ENCODE measurements around the gene TEF.

TEF gene

DNA sequence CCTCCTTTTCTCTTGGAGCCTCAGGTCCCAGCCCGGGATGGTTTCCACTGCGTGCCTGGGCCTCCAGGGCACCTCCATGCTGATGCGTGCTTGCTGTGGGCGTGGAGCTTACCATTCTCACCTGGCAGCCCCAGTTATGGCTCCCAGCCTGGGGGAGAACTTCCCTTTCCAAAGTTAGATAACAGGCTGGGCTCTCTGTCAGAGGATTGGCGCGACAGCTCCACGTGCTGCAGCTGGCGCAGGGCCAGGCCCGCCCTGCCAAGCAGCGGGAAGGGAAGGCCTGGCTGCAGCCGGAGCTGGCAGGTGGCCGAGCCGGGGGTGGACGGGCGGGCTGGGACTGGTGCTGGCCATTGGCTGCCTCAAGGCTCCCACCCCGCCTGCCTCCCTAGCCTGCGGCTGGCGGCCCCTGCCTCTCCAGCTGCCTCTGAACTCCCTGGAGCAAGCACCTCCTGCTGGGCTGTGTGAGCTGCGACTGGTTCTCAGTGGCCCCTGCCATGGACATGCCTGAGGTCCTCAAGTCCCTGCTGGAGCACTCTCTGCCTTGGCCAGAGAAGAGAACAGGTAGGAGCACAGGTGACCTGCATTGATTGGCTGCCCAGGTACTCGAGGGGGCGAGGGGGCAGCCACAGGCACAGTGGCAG, 14.6 kb upstream of the TEF start:
- DNase-seq (ENCODE audit: insufficient read length, low spot score) = no peak
- FAIRE-seq = no peak
- TF ChIP-seq, protein P1, sequence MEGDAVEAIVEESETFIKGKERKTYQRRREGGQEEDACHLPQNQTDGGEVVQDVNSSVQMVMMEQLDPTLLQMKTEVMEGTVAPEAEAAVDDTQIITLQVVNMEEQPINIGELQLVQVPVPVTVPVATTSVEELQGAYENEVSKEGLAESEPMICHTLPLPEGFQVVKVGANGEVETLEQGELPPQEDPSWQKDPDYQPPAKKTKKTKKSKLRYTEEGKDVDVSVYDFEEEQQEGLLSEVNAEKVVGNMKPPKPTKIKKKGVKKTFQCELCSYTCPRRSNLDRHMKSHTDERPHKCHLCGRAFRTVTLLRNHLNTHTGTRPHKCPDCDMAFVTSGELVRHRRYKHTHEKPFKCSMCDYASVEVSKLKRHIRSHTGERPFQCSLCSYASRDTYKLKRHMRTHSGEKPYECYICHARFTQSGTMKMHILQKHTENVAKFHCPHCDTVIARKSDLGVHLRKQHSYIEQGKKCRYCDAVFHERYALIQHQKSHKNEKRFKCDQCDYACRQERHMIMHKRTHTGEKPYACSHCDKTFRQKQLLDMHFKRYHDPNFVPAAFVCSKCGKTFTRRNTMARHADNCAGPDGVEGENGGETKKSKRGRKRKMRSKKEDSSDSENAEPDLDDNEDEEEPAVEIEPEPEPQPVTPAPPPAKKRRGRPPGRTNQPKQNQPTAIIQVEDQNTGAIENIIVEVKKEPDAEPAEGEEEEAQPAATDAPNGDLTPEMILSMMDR (IDR thresholded peaks at IDR 0.05; ENCODE audit: insufficient read depth, missing control alignments) = peak; percentile 31

DNA sequence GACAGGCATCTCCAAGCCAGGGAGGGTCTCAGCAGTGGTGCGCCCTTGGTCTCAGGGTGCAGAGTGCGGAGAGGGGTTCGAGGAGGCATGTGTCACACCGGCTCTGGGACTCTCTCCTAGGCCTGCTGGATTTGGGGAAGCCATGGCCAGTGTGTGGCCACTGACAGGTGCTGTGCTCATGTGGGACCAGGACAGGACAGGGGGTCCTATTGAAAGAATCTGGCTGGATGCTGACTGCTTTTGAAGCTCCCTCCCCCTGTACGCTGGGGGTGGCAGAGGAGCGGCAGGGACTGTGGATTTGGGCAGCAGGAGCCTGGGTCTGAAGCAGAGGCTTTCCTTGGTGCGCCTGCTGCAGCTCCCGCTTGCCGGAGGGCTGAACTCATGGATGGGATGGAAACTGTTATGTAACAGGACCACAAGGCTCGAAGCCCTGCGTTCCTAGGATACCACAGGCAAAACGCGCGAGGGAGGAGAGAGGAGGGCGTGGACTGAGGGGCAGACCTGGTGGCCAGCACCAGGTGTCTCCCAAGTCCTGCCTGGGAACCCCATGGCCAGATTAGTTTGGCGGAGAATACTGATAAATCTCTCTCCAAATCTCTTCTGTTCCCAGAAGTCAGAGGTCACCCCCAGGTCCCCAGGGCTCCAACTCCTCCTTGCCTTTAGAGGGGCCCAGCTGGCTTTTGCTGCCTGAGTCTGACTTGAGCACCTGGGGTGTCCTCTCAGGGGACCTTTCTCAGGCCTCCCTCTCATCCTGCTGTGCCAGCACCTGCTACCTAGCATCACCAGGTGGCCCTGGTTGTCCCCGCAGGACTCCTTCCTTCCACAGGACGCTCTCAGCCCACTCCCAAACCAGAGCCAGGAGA, 13.8 kb upstream of the TEF start:
- TF ChIP-seq, protein P1 (IDR thresholded peaks at IDR 0.05; ENCODE audit: insufficient read depth, missing control alignments) = no peak
- FAIRE-seq = no peak
- DNase-seq (ENCODE audit: insufficient read length, low spot score) = no peak

DNA sequence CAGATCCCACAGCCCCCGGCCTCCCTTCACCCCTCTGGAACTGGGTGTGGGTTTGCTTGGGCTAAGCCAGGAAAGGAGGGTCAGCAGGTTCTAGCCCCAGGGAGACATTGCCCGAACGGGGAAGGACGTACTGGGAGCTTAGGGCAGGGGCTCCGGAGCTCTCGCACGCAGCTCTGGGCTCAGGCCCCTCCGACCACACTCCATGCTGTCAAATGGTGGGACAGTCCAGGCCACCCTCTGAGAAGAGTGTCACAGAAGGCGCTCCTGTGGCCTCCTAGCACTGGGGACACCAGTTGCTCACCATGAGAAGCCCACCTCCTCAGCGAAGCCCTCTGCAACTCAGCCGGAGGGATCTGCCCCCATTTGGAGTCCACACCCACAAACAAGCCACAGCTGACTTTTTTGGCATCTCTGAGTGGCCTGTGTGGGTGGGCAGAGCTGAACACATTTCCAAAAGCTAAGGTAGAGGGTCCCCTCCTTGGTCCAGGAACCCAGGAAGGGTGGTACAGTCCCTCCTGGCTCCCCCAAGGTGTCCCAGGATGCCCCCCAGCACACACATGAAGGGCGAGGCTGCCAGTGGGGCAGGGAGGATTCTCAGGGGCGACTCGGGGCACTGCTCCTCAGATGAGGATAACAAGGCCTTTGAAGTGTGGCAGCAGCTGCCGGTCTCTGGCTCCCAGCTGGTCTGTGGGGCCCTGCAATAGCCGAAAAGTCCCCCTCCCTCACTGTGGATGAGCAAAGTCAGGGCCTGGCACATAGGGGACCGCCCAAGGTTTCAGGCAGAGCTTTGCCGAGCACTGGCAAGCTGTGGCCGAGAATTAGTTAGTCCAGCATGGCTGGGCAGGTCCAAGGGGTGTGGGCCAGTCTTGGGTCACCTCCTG, 13.0 kb upstream of the TEF start:
- FAIRE-seq (no peak), DNase-seq (ENCODE audit: insufficient read length, low spot score) (no peak)
- TF ChIP-seq, protein P1 (IDR thresholded peaks at IDR 0.05; ENCODE audit: insufficient read depth, missing control alignments) = no peak

DNA sequence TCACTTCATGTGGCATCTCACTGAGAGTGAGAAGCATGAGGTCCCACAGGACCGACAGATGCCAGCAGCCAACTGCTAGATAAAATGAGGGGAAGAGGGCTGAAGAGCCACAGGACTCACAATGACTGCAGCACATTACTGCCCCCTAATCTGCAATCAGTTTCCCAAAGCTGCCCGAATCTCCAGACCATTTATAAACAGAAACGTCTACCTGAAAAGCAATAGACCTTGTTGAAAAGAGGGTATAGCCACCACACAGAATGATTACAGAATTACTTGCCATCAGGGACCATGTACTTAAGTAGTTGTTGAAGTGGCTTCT, 12.4 kb upstream of the TEF start:
- FAIRE-seq = no peak
- no peak for DNase-seq (ENCODE audit: insufficient read length, low spot score)
- TF ChIP-seq, protein P1 (IDR thresholded peaks at IDR 0.05; ENCODE audit: insufficient read depth, missing control alignments) = peak; percentile 18

DNA sequence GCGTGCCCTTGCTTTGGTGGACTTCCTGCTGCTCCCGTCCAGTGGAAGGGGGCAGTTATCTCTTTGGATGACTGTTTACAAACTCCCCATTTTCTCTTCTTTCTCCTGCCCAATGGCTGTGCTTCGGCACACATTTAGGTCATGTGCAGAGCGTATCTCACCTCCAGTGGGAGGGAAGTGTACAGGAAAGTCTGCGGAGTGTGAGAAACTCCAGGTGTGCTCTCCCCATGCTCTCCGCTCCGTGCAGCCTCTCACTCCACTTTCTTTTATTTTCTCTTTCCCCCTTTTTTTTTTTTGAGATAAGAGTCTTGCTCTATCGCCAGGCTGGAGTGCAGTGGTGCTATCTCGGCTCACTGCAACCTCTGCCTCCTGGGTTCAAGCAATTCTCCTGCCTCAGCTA, 11.9 kb upstream of the TEF start:
- DNase-seq (ENCODE audit: insufficient read length, low spot score) (no peak), FAIRE-seq (no peak)
- TF ChIP-seq, protein P1 (IDR thresholded peaks at IDR 0.05; ENCODE audit: insufficient read depth, missing control alignments) = no peak

DNA sequence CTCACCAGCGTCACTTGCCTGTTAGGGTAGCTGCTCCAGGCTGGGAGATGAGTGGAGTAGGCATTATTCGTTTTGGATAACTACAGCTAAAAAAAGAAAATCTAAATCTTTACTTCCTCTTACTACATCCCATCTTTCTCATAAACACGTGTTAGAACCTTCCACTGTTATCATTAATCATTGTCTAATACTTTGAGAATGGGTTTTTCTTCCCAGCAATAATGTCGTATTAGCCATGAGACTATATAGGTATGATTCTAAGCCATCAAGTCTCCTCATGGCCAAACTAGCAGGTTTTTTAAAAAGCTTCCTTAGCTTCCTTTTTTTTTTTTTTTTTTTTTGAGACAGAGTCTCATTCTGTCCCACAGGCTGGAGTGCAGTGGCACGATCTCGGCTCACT, 3.9 kb upstream of the TEF start:
- FAIRE-seq = no peak
- DNase-seq (ENCODE audit: insufficient read length, low spot score) = no peak
- TF ChIP-seq, protein P1 (IDR thresholded peaks at IDR 0.05; ENCODE audit: insufficient read depth, missing control alignments) = no peak
